Measurements from ENCODE around the gene KCNG2. TPM values are rescaled to one million over a fixed set of nuclear protein-coding genes. Genes with fewer than 3 reads are reported as not detected.

KCNG2 gene
- total and polyA plus RNA-seq, 10 of the 15 experiments (the other 5 are each of a cell fraction or from before 2014, with no cell fraction given): 0.20 to 0.23 TPM; not detected in 8

DNA sequence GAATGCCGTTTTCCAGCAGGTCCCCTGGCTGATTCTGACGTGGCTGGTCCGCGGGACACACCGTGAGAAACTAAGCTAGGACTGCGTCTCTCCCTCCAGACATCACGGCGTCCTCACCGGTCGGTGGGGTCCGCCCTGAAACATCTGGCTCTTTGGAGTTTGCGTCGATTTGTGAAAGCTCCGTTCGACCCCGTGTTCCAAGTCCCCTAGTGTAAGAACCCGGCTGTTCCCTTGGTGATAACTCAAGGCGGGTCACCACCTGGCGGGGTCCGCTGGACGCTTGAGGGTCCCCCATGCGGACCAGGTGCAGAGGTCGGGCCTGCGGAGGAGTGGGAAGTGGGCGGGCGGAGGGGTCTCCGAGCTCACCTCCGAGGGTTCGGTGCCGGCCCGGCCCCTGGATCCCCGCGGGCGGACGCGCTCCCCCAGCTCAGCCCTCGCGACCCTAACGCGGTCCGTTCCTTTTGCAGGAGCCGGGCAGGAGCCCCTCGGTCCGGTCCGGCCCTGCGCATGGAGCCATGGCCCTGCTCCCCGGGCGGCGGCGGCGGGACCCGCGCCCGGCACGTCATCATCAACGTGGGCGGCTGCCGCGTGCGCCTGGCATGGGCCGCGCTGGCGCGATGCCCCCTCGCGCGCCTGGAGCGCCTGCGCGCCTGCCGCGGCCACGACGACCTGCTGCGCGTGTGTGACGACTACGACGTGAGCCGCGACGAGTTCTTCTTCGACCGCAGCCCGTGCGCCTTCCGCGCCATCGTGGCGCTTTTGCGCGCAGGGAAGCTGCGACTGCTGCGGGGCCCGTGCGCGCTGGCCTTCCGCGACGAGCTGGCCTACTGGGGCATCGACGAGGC, 65.6 kb downstream of the KCNG2 start:
- no peak for DNase-seq (ENCODE audit: low read depth, low spot score)
- BruUV-seq (replicated peaks): no TSS peak
- no peak overlapping the region for H3K9ac ChIP-seq (ENCODE audit: control insufficient read depth, insufficient read depth, low read length)
- TF ChIP-seq MEF2A (IDR thresholded peaks at IDR 0.05; ENCODE audit: insufficient read depth, low read depth, low read length): no peak
- TF ChIP-seq, protein P1, sequence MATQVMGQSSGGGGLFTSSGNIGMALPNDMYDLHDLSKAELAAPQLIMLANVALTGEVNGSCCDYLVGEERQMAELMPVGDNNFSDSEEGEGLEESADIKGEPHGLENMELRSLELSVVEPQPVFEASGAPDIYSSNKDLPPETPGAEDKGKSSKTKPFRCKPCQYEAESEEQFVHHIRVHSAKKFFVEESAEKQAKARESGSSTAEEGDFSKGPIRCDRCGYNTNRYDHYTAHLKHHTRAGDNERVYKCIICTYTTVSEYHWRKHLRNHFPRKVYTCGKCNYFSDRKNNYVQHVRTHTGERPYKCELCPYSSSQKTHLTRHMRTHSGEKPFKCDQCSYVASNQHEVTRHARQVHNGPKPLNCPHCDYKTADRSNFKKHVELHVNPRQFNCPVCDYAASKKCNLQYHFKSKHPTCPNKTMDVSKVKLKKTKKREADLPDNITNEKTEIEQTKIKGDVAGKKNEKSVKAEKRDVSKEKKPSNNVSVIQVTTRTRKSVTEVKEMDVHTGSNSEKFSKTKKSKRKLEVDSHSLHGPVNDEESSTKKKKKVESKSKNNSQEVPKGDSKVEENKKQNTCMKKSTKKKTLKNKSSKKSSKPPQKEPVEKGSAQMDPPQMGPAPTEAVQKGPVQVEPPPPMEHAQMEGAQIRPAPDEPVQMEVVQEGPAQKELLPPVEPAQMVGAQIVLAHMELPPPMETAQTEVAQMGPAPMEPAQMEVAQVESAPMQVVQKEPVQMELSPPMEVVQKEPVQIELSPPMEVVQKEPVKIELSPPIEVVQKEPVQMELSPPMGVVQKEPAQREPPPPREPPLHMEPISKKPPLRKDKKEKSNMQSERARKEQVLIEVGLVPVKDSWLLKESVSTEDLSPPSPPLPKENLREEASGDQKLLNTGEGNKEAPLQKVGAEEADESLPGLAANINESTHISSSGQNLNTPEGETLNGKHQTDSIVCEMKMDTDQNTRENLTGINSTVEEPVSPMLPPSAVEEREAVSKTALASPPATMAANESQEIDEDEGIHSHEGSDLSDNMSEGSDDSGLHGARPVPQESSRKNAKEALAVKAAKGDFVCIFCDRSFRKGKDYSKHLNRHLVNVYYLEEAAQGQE (IDR thresholded peaks at IDR 0.05; ENCODE audit: low read depth, low read length): no peak
- TF ChIP-seq RAD51 (IDR thresholded peaks at IDR 0.05): no peak
- no peak for TF ChIP-seq SMAD5 (IDR thresholded peaks at IDR 0.05; ENCODE audit: low read depth)
- no peak for TF ChIP-seq SUPT20H (IDR thresholded peaks at IDR 0.05; ENCODE audit: borderline replicate concordance, control insufficient read depth, low read depth, low read length)
- no peak for TF ChIP-seq EGR1 (IDR thresholded peaks at IDR 0.05; ENCODE audit: borderline replicate concordance in 1 of 2, low read depth in 2 of 2, low read length in 2 of 2)
- no peak for TF ChIP-seq ZBTB11 (CRISPR knock-in tag; IDR thresholded peaks at IDR 0.05)
- TF ChIP-seq NKRF (conservative IDR thresholded peaks at IDR 0.05): no peak
- no peak for TF ChIP-seq ZNF384 (IDR thresholded peaks at IDR 0.05; ENCODE audit: borderline replicate concordance, low read depth, low read length)
- no peak for TF ChIP-seq NFYB (IDR thresholded peaks at IDR 0.05; ENCODE audit: insufficient read depth, low read depth, low read length)
- no peak for TF ChIP-seq IRF3 (IDR thresholded peaks at IDR 0.05)
- no peak for TF ChIP-seq ETV6 (conservative IDR thresholded peaks at IDR 0.05 in 1 of 2, IDR thresholded peaks at IDR 0.05 in 1 of 2; ENCODE audit: borderline replicate concordance in 1 of 2, low read depth in 1 of 2)

More for the DNA sequence above, 65.6 kb downstream of the KCNG2 start:
- no peak overlapping the region for H3K4me3 ChIP-seq
- H3K27me3 ChIP-seq (replicated peaks in 1 of 2; ENCODE audit: control insufficient read depth in 2 of 2, insufficient read depth in 2 of 2, low read length in 1 of 2): no peaks in the 10 kb centered on the region
- ATAC-seq: no peak
- in situ Hi-C loops (cut with MboI): no loop called here
- no peaks in the 10 kb centered on the region for H4K20me1 ChIP-seq (ENCODE audit: control insufficient read depth, insufficient read depth)
- WGBS (ENCODE audit: insufficient coverage, insufficient replicate concordance, low lambda C conversion rate, missing lambda C conversion rate): 90% methylated on average over 77 of the region's 102 CpGs
- no peak overlapping the region for H3K4me2 ChIP-seq (ENCODE audit: control insufficient read depth, insufficient read depth)
- H3K36me3 ChIP-seq (ENCODE audit: control insufficient read depth in 2 of 2, insufficient read depth in 2 of 2, low read length in 1 of 2): no peaks in the 10 kb centered on the region
- intact Hi-C loops (cut with micrococcal nuclease; ENCODE audit: unreplicated experiment): no loop called here
- RAD21 ChIA-PET (ENCODE audit: unreplicated experiment): no interaction called here
- no peaks in the 10 kb centered on the region for H3K79me2 ChIP-seq (ENCODE audit: control insufficient read depth, insufficient read depth, low read length)
- no peaks in the 10 kb centered on the region for H3K4me1 ChIP-seq (ENCODE audit: control insufficient read depth, insufficient read depth, low read length)
- POLR2A ChIA-PET: no interaction called here
- SMC1A ChIA-PET (ENCODE audit: uncharacterized antibody, unreplicated experiment): no interaction called here
- H3K27ac ChIP-seq (ENCODE audit: control insufficient read depth, insufficient read depth): no peak overlapping the region
- CTCF ChIA-PET: no interaction called here
- no peaks in the 10 kb centered on the region; the same call in 1 of the 3 replicates for H3K9me3 ChIP-seq (replicated peaks; ENCODE audit: control insufficient read depth, insufficient read depth, low read length)
- FAIRE-seq: no peak
- no peak overlapping the region for H2AFZ ChIP-seq (ENCODE audit: control insufficient read depth, low read depth, low read length)

Data from GM12878 (cell line).